ENCODE data around the gene UBE3C.
"Not testable (repeated sequence)": the region's sequence is repeated elsewhere in the genome, so short reads cannot be mapped to it uniquely, and the experiment has no call there.

The UBE3C gene

GRCh38 chr7:157129907-157130460, 8.7 kb upstream of the UBE3C start:
- no peak for DNase-seq (ENCODE audit: low spot score)

- DNase-seq (ENCODE audit: low spot score) = not testable (repeated sequence)
Observed at GRCh38 chr7:157130849-157131248, 7.9 kb upstream of the UBE3C start.

- DNase-seq (ENCODE audit: low spot score) = no peak
Observed at GRCh38 chr7:157132796-157133195, 5.9 kb upstream of the UBE3C start.

- no peak for DNase-seq (ENCODE audit: low spot score)
Observed at GRCh38 chr7:157133304-157133703, 5.4 kb upstream of the UBE3C start.

GRCh38 chr7:157136372-157136771, 2.4 kb upstream of the UBE3C start:
- no peak for DNase-seq (ENCODE audit: low spot score)

- no peak for DNase-seq (ENCODE audit: low spot score)
Observed at GRCh38 chr7:157138101-157138423, 664 bp upstream of the UBE3C start.

- no peak for DNase-seq (ENCODE audit: low spot score)
Observed at GRCh38 chr7:157139111-157139809, 534 bp downstream of the UBE3C start.

GRCh38 chr7:157139810-157140510, 1.2 kb downstream of the UBE3C start:
- no peak for DNase-seq (ENCODE audit: low spot score)

GRCh38 chr7:157140511-157140905, 1.8 kb downstream of the UBE3C start:
- no peak for DNase-seq (ENCODE audit: low spot score)

GRCh38 chr7:157141525-157142060, 2.9 kb downstream of the UBE3C start:
- no peak for DNase-seq (ENCODE audit: low spot score)

GRCh38 chr7:157143788-157144187, 5.1 kb downstream of the UBE3C start:
- no peak for DNase-seq (ENCODE audit: low spot score)

GRCh38 chr7:157149317-157149716, 10.6 kb downstream of the UBE3C start:
- DNase-seq (ENCODE audit: low spot score) = no peak

GRCh38 chr7:157150882-157151281, 12.2 kb downstream of the UBE3C start:
- peak; percentile 60 for DNase-seq (ENCODE audit: low spot score)

GRCh38 chr7:157151626-157152339, 13.1 kb downstream of the UBE3C start:
- DNase-seq (ENCODE audit: low spot score) = no peak

GRCh38 chr7:157152391-157152937, 13.7 kb downstream of the UBE3C start:
- no peak for DNase-seq (ENCODE audit: low spot score)

- no peak for DNase-seq (ENCODE audit: low spot score)
Observed at GRCh38 chr7:157153260-157153659, 14.5 kb downstream of the UBE3C start.

- DNase-seq (ENCODE audit: low spot score) = no peak
Observed at GRCh38 chr7:157155959-157156358, 17.2 kb downstream of the UBE3C start.

GRCh38 chr7:157158400-157158799, 19.7 kb downstream of the UBE3C start:
- no peak for DNase-seq (ENCODE audit: low spot score)

- DNase-seq (ENCODE audit: low spot score) = not testable (repeated sequence)
Observed at GRCh38 chr7:157159537-157159936, 20.8 kb downstream of the UBE3C start.

- DNase-seq (ENCODE audit: low spot score) = no peak
Observed at GRCh38 chr7:157160433-157160832, 21.7 kb downstream of the UBE3C start.

GRCh38 chr7:157165987-157166386, 27.3 kb downstream of the UBE3C start:
- DNase-seq (ENCODE audit: low spot score) = no peak

- DNase-seq (ENCODE audit: low spot score) = peak; percentile 49
Observed at GRCh38 chr7:157168571-157168970, 29.8 kb downstream of the UBE3C start.
